CD14-positive monocyte (primary cell): ENCODE data around the gene TTC4. TPM values are rescaled to one million over a fixed set of nuclear protein-coding genes. Genes with fewer than 3 reads are reported as not detected.

ENCODE experiments used
- DNase-seq, 3 donors: peaks; one replicate each; pipeline ENCODE4 v3.0.0-alpha.2; 2011 to 2022
- H2AFZ ChIP-seq: 2 replicates; pipeline ENCODE4 v1.6.0; 2012; ENCODE audit warnings: mild to moderate bottlenecking, low read depth, low read length, inconsistent platforms; ENCODE audit not compliant: insufficient read depth, poor library complexity, severe bottlenecking
- H3K27ac ChIP-seq, 2 donors: 1 replicate in 1 of 2; 2 replicates in 1 of 2; pipeline ENCODE4 v1.5.1; 2012 to 2013; ENCODE audit warnings: low read length in 2 of 2, control low read depth in 1 of 2, inconsistent platforms in 1 of 2, low read depth in 1 of 2, mild to moderate bottlenecking in 1 of 2
- H3K27me3 ChIP-seq, 2 donors: one replicate each; pipeline versions ENCODE4 v1.6.0 to v1.6.1; 2011 to 2013; ENCODE audit warnings: low read length in 2 of 2; ENCODE audit not compliant: control insufficient read depth in 2 of 2, insufficient read depth in 2 of 2
- H3K36me3 ChIP-seq, 2 donors: replicated peaks in 1 of 2; 1 replicate in 1 of 2; 2 replicates in 1 of 2; pipeline versions ENCODE4 v1.5.1 to v1.6.1; 2012 to 2013; ENCODE audit warnings: low read length in 2 of 2, control low read depth in 1 of 2, inconsistent platforms in 1 of 2, mild to moderate bottlenecking in 1 of 2; ENCODE audit not compliant: insufficient read depth in 2 of 2, control insufficient read depth in 1 of 2
- H3K4me1 ChIP-seq, 2 donors: 1 replicate in 1 of 2; 2 replicates in 1 of 2; pipeline versions ENCODE4 v1.5.1 to v1.6.1; 2012 to 2013; ENCODE audit warnings: low read length in 2 of 2, control low read depth in 1 of 2, inconsistent platforms in 1 of 2, mild to moderate bottlenecking in 1 of 2, moderate library complexity in 1 of 2; ENCODE audit not compliant: insufficient read depth in 2 of 2, control insufficient read depth in 1 of 2
- H3K4me2 ChIP-seq: replicated peaks from 2 replicates; pipeline ENCODE3; 2012; ENCODE audit warnings: low read length, moderate library complexity, mild to moderate bottlenecking; ENCODE audit not compliant: poor library complexity, severe bottlenecking; ENCODE audit errors: extremely low read depth
- H3K4me3 ChIP-seq, 3 experiments: fragments of 200-600 bp in 1 of 3; sonication (generic) in 1 of 3; replicated peaks in 1 of 3; 1 replicate in 2 of 3; 2 replicates in 1 of 3; pipeline ENCODE4 v1.5.1; 2011 to 2013; ENCODE audit warnings: low read length in 3 of 3, mild to moderate bottlenecking in 3 of 3, control low read depth in 2 of 3, low read depth in 2 of 3, inconsistent platforms in 1 of 3, moderate library complexity in 1 of 3
- H3K79me2 ChIP-seq: 2 replicates; pipeline ENCODE4 v1.6.0; 2012; ENCODE audit warnings: mild to moderate bottlenecking, control low read depth, inconsistent platforms, low read length, moderate library complexity; ENCODE audit not compliant: insufficient read depth
- H3K9ac ChIP-seq: 2 replicates; pipeline ENCODE4 v1.6.0; 2017; ENCODE audit warnings: low read length, mild to moderate bottlenecking; ENCODE audit not compliant: insufficient read depth, poor library complexity, severe bottlenecking
- H3K9me3 ChIP-seq, 2 donors: replicated peaks in 1 of 2; 1 replicate in 1 of 2; 2 replicates in 1 of 2; pipeline versions ENCODE4 v1.5.1 to v1.6.1; 2012 to 2013; ENCODE audit warnings: low read length in 2 of 2, control low read depth in 1 of 2; ENCODE audit not compliant: control insufficient read depth in 1 of 2, insufficient read depth in 1 of 2
- H4K20me1 ChIP-seq: 2 replicates; pipeline ENCODE4 v1.6.0; 2012; ENCODE audit warnings: mild to moderate bottlenecking, low read length, control low read depth, moderate library complexity; ENCODE audit not compliant: insufficient read depth
- H3K27ac Mint-ChIP-seq, 7 donors: one replicate each; pipeline ENCODE4 v1.8.0; 2020; ENCODE audit warnings: mild to moderate bottlenecking in 7 of 7, mixed read lengths in 7 of 7, moderate library complexity in 6 of 7, inconsistent platforms in 2 of 7
- H3K27me3 Mint-ChIP-seq, 3 donors: one replicate each; pipeline ENCODE4 v1.8.0; 2021 to 2022; ENCODE audit warnings: low read depth in 3 of 3, mild to moderate bottlenecking in 3 of 3, mixed read lengths in 3 of 3, moderate library complexity in 3 of 3, inconsistent platforms in 1 of 3
- H3K36me3 Mint-ChIP-seq, 2 donors: one replicate each; pipeline ENCODE4 v1.8.0; 2020; ENCODE audit warnings: mixed read lengths in 2 of 2, inconsistent platforms in 1 of 2, mild to moderate bottlenecking in 1 of 2
- H3K4me1 Mint-ChIP-seq: one replicate; pipeline ENCODE4 v1.8.0; 2020; ENCODE audit warnings: mild to moderate bottlenecking, mixed read lengths
- H3K4me3 Mint-ChIP-seq, 2 donors: one replicate each; pipeline ENCODE4 v1.8.0; 2020; ENCODE audit warnings: mild to moderate bottlenecking in 2 of 2, mixed read lengths in 2 of 2, moderate library complexity in 1 of 2
- H3K9me3 Mint-ChIP-seq, 7 donors: one replicate each; pipeline ENCODE4 v1.8.0; 2020 to 2022; ENCODE audit warnings: mixed read lengths in 7 of 7, mild to moderate bottlenecking in 6 of 7, moderate library complexity in 6 of 7, inconsistent platforms in 2 of 7
- WGBS: methylation state at CpG from one replicate; pipeline ENCODE4 v1.1.5; 2013; ENCODE audit warnings: missing lambda C conversion rate; ENCODE audit not compliant: insufficient coverage; 5-methylcytosine and 5-hydroxymethylcytosine counted together
- intact Hi-C, 2 donors: fragments of 100-400 bp; cut with micrococcal nuclease; formaldehyde crosslinking; loops; one replicate each; pipeline versions ENCODE4 v1.15.0 to v1.15.1; 2023
- polyA plus RNA-seq, 3 donors: library from polyadenylated mRNA; depleted of rRNA in 1 of 3; unstranded in 2 of 3; stranded (reverse) in 1 of 3; fragments of 300-500 nt in 2 of 3; fragments of >200 nt in 1 of 3; fragmentation: Illumina TruSeq in 2 of 3; gene quantifications; 1 replicate in 2 of 3; 2 replicates in 1 of 3; pipeline ENCODE4 v1.2.3, GENCODE V29; 2012 to 2021
- TF ChIP-seq, protein P1 (sequence below): fragments of 200-600 bp; IDR thresholded peaks from one replicate; pipeline ENCODE4 v1.8.0; 2022; ENCODE audit warnings: antibody characterized with exemption, mild to moderate bottlenecking

The TTC4 gene
- polyA plus RNA-seq, 3 donors, result 9.2 to 13.3 (median 12.4) TPM

DNA sequence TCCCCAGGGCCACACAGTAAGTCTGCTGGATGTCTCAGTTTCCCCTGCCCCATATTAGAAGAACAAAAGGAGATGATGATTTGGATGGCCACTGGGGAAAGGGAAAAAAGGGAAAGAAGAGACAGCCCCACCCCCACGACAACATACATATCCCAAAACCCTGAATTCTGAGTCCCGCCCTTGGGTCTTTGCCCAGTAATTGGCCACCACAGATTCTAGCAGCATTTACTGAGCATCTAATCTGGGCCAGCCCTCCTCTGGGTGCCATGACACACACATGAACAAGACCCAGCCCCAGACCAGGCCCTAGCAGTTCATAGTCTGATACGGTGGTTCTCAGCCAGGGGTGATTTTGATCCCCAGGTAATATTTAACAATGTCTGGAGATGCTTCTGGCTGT lies 5.2 kb upstream of the TTC4 start:
- Histone ChIP-seq H4K20me1 (no peaks in the 10 kb centered on the region), H3K4me2 (no peak overlapping the region), H3K79me2 (no peaks in the 10 kb centered on the region), H3K36me3 (no peaks in the 10 kb centered on the region), H3K4me3 (no peak overlapping the region), H2AFZ (no peak overlapping the region), H3K9ac (no peak overlapping the region), H3K4me1 (peaks cover 4 to 6% of the 10 kb centered on the region in 2 donors), H3K27me3 (no peaks in the 10 kb centered on the region), H3K9me3 (no peaks in the 10 kb centered on the region), H3K27ac (no peak overlapping the region)
- no peaks in the 10 kb centered on the region for H3K9me3 Mint-ChIP-seq
- WGBS, result no CpG with 5 or more reads among the region's 3 CpGs
- no peak overlapping the region for H3K4me3 Mint-ChIP-seq
- TF ChIP-seq, protein P1, sequence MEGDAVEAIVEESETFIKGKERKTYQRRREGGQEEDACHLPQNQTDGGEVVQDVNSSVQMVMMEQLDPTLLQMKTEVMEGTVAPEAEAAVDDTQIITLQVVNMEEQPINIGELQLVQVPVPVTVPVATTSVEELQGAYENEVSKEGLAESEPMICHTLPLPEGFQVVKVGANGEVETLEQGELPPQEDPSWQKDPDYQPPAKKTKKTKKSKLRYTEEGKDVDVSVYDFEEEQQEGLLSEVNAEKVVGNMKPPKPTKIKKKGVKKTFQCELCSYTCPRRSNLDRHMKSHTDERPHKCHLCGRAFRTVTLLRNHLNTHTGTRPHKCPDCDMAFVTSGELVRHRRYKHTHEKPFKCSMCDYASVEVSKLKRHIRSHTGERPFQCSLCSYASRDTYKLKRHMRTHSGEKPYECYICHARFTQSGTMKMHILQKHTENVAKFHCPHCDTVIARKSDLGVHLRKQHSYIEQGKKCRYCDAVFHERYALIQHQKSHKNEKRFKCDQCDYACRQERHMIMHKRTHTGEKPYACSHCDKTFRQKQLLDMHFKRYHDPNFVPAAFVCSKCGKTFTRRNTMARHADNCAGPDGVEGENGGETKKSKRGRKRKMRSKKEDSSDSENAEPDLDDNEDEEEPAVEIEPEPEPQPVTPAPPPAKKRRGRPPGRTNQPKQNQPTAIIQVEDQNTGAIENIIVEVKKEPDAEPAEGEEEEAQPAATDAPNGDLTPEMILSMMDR, result no peak
- no peak overlapping the region for H3K27ac Mint-ChIP-seq
- H3K36me3 Mint-ChIP-seq, result no peaks in the 10 kb centered on the region
- DNase-seq, result no peak
- peaks cover 6% of the 10 kb centered on the region for H3K4me1 Mint-ChIP-seq
- H3K27me3 Mint-ChIP-seq, result peaks cover 0 to 5% (median 2%) of the 10 kb centered on the region in 3 donors
- intact Hi-C loops, result loop anchor here in 1 of 2 donors (10.0 kb wide), 1 partner anchor 766 kb away; the partner anchor contains the start of genes IFT25 and LRRC42

DNA sequence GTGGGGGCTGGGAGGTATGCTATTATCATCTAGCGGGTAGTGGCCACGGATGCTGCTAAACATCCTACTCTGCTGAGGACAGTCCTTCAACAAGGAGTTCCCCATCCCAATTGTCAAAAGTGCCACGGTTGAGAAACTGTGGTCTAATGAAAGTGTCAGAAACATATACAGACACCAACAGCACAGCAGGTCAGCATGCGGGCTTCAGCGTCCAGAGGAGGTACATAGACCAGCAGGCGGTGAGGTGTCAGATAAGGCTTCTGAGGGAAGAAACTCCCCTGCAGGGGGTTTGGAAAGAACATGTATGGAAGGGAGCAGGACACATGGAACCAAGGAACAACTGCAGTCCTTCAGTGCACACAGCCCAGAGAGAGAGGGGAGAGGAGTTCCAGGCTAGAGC lies 4.8 kb upstream of the TTC4 start:
- WGBS, result 100% methylated on average over 3 of the region's 6 CpGs
- peaks cover 6% of the 10 kb centered on the region for H3K4me1 Mint-ChIP-seq
- Histone ChIP-seq H3K27ac (no peak overlapping the region), H2AFZ (no peak overlapping the region), H3K36me3 (no peaks in the 10 kb centered on the region), H3K4me3 (no peak overlapping the region), H3K9ac (no peak overlapping the region), H3K4me1 (peaks cover 5 to 7% of the 10 kb centered on the region in 2 donors), H3K4me2 (no peak overlapping the region), H3K27me3 (no peaks in the 10 kb centered on the region), H3K9me3 (no peaks in the 10 kb centered on the region), H4K20me1 (no peaks in the 10 kb centered on the region), H3K79me2 (peaks cover 2% of the 10 kb centered on the region)
- no peak for DNase-seq
- no peaks in the 10 kb centered on the region for H3K36me3 Mint-ChIP-seq
- peaks cover 0 to 5% (median 2%) of the 10 kb centered on the region in 3 donors for H3K27me3 Mint-ChIP-seq
- no peaks in the 10 kb centered on the region for H3K9me3 Mint-ChIP-seq
- intact Hi-C loops, result loop anchor here in 1 of 2 donors (10.0 kb wide), 1 partner anchor 766 kb away; the partner anchor contains the start of genes IFT25 and LRRC42
- H3K4me3 Mint-ChIP-seq, result no peak overlapping the region
- no peak overlapping the region for H3K27ac Mint-ChIP-seq
- TF ChIP-seq, protein P1, result no peak
